ENCODE measurements around the gene PTOV1. TPM values are rescaled to one million over a fixed set of nuclear protein-coding genes. Genes with fewer than 3 reads are reported as not detected.

The PTOV1 gene
- total RNA-seq, 6 experiments from 2014 or later: 157 to 176 (median 162) TPM

- Mint-ChIP-seq H3K27me3 (ENCODE audit: insufficient read depth) (peaks cover 9% of the 10 kb centered on the region), H3K36me3 (ENCODE audit: low read depth) (no peaks in the 10 kb centered on the region), H3K27ac (no peak overlapping the region), H3K4me1 (ENCODE audit: low read depth) (peaks cover 20% of the 10 kb centered on the region), H3K9me3 (no peaks in the 10 kb centered on the region), H3K4me3 (no peak overlapping the region)
- no peak for TF ChIP-seq CTCF (IDR thresholded peaks at IDR 0.05)
- DNase-seq: no peak
Measured at GRCh38 chr19:49894011-49894664, 43.2 kb downstream of the PTOV1 start.

GRCh38 chr19:49894879-49895565, 44.1 kb downstream of the PTOV1 start:
- DNase-seq: no peak
- Mint-ChIP-seq H3K4me1 (ENCODE audit: low read depth) (peaks cover 20% of the 10 kb centered on the region), H3K27me3 (ENCODE audit: insufficient read depth) (peaks cover 9% of the 10 kb centered on the region), H3K9me3 (no peaks in the 10 kb centered on the region), H3K36me3 (ENCODE audit: low read depth) (no peaks in the 10 kb centered on the region), H3K4me3 (no peak overlapping the region), H3K27ac (no peak overlapping the region)
- TF ChIP-seq CTCF (IDR thresholded peaks at IDR 0.05): no peak

GRCh38 chr19:49895566-49896297, 44.8 kb downstream of the PTOV1 start:
- Mint-ChIP-seq H3K27me3 (ENCODE audit: insufficient read depth) (peaks cover 9% of the 10 kb centered on the region), H3K4me1 (ENCODE audit: low read depth) (peaks cover 20% of the 10 kb centered on the region), H3K36me3 (ENCODE audit: low read depth) (no peaks in the 10 kb centered on the region), H3K9me3 (no peaks in the 10 kb centered on the region), H3K4me3 (no peak overlapping the region), H3K27ac (no peak overlapping the region; the same call in 1 of the 2 replicates)
- DNase-seq: no peak
- TF ChIP-seq CTCF (IDR thresholded peaks at IDR 0.05): no peak

GRCh38 chr19:49896863-49897621, 46.1 kb downstream of the PTOV1 start, which contains the start of gene IL4I1:
TSS of gene IL4I1 (minus strand) at chr19:49896887. CDS start at chr19:49896160, 727 bp downstream.
- Mint-ChIP-seq H3K36me3 (ENCODE audit: low read depth) (no peaks in the 10 kb centered on the region), H3K4me1 (ENCODE audit: low read depth) (peaks cover 20% of the 10 kb centered on the region), H3K9me3 (no peaks in the 10 kb centered on the region), H3K27me3 (ENCODE audit: insufficient read depth) (peaks cover 4% of the 10 kb centered on the region), H3K27ac (peak within 1 kb of the TSS; percentile 74; the same call in 1 of the 2 replicates), H3K4me3 (peak within 1 kb of the TSS; percentile 74)
- DNase-seq: no peak
- no peak for TF ChIP-seq CTCF (IDR thresholded peaks at IDR 0.05)

- H3K9me3 Mint-ChIP-seq: no peaks in the 10 kb centered on the region
- peaks cover 23% of the 10 kb centered on the region; the same call in 1 of the 2 replicates for H3K36me3 Mint-ChIP-seq (ENCODE audit: low read depth)
- DNase-seq: no peak
- no peak overlapping the region for H3K27ac Mint-ChIP-seq
- no peak overlapping the region for H3K4me3 Mint-ChIP-seq
- TF ChIP-seq CTCF (IDR thresholded peaks at IDR 0.05): no peak
- H3K4me1 Mint-ChIP-seq (ENCODE audit: low read depth): peaks cover 6% of the 10 kb centered on the region; the same call in 1 of the 2 replicates
- 0 out of 2 replicates have a peak, but pooled peaks cover 2% of the 10 kb centered on the region for H3K27me3 Mint-ChIP-seq (ENCODE audit: insufficient read depth)
Measured at GRCh38 chr19:49904136-49904535, 53.2 kb downstream of the PTOV1 start.
